OCI-LY3 (cell line): ENCODE measurements around the gene EHD3.

ENCODE experiments used
- EZH2phosphoT487 ChIP-seq: fragments of 200-600 bp; shearing (Covaris generic); IDR thresholded peaks from 2 replicates; pipeline ENCODE4 v1.6.1; 2018; ENCODE audit warnings: antibody characterized with exemption, mixed run types, low read depth
- TF ChIP-seq, protein P1 (sequence below): fragments of 200-600, 300-600 bp; sonication (generic); IDR thresholded peaks from 2 replicates; pipeline ENCODE4 v1.5.1; 2014; ENCODE audit warnings: antibody characterized with exemption, low read length, low read depth

DNA sequence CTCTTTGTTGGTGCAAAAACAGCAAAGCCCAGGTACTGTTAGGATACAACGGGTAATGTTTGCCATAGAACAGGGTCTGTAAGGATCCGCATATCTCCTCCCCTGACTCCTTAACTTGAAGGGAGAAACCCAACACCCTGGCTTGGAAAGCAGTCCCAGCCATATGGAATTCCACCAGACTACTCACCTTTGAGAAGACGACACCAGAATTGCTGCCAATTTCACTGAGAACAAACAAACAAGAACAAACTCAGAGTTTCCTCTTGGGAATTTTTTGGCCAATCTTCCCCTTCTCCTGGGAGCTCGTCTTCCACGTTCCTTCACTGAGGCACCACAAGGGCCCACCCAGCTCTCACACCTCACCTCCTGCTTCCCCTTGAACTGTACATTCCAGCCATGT lies 45.8 kb upstream of the EHD3 start:
- TF ChIP-seq, protein P1, sequence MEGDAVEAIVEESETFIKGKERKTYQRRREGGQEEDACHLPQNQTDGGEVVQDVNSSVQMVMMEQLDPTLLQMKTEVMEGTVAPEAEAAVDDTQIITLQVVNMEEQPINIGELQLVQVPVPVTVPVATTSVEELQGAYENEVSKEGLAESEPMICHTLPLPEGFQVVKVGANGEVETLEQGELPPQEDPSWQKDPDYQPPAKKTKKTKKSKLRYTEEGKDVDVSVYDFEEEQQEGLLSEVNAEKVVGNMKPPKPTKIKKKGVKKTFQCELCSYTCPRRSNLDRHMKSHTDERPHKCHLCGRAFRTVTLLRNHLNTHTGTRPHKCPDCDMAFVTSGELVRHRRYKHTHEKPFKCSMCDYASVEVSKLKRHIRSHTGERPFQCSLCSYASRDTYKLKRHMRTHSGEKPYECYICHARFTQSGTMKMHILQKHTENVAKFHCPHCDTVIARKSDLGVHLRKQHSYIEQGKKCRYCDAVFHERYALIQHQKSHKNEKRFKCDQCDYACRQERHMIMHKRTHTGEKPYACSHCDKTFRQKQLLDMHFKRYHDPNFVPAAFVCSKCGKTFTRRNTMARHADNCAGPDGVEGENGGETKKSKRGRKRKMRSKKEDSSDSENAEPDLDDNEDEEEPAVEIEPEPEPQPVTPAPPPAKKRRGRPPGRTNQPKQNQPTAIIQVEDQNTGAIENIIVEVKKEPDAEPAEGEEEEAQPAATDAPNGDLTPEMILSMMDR = no peak
- TF ChIP-seq EZH2phosphoT487 = no peak
